Epithelial cell of proximal tubule (primary cell): ENCODE data around the gene ANXA11. TPM values are rescaled to one million over a fixed set of nuclear protein-coding genes. Genes with fewer than 3 reads are reported as not detected.

Experiments used
- DNase-seq: peaks from one replicate; pipeline ENCODE4 v3.0.0-alpha.2; 2011; ENCODE audit warnings: low read depth
- H3K4me3 ChIP-seq: 2 replicates; pipeline ENCODE4 v1.5.1; 2011; ENCODE audit warnings: low read depth, mild to moderate bottlenecking, low read length
- total RNA-seq: library from RNA; depleted of rRNA; stranded (reverse); fragments of >200 nt; gene quantifications from 2 replicates; pipeline ENCODE4 v1.2.3, GENCODE V29; 2015
- TF ChIP-seq, protein P1 (sequence below): conservative IDR thresholded peaks from 2 replicates; pipeline ENCODE4 v1.5.1; 2012; ENCODE audit warnings: low read depth, mild to moderate bottlenecking, low read length

The ANXA11 gene
- total RNA-seq, 1 donor from 2014 or later = 153 TPM

DNA sequence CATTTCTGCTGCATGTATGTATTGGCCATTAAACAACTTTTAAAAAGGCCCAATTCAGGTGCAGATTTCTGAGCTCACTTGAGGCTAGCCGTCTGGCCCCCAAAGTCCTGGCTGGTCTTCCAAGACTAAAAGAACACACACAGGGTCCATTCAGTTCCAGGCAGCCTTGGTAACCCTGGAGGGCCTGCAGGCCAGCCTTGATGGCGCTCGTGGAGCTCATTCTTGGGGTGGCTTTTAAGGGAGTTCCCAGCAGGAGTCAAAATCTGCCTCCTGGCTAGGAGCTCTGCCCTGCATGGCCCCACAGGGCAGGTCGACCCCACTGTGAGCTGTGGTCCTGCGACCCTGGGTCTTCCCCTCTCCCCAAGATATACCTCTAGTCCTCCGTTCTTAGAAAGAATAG lies 28.8 kb downstream of the ANXA11 start:
- H3K4me3 ChIP-seq = no peak overlapping the region
- DNase-seq = no peak
- TF ChIP-seq, protein P1, sequence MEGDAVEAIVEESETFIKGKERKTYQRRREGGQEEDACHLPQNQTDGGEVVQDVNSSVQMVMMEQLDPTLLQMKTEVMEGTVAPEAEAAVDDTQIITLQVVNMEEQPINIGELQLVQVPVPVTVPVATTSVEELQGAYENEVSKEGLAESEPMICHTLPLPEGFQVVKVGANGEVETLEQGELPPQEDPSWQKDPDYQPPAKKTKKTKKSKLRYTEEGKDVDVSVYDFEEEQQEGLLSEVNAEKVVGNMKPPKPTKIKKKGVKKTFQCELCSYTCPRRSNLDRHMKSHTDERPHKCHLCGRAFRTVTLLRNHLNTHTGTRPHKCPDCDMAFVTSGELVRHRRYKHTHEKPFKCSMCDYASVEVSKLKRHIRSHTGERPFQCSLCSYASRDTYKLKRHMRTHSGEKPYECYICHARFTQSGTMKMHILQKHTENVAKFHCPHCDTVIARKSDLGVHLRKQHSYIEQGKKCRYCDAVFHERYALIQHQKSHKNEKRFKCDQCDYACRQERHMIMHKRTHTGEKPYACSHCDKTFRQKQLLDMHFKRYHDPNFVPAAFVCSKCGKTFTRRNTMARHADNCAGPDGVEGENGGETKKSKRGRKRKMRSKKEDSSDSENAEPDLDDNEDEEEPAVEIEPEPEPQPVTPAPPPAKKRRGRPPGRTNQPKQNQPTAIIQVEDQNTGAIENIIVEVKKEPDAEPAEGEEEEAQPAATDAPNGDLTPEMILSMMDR = no peak

DNA sequence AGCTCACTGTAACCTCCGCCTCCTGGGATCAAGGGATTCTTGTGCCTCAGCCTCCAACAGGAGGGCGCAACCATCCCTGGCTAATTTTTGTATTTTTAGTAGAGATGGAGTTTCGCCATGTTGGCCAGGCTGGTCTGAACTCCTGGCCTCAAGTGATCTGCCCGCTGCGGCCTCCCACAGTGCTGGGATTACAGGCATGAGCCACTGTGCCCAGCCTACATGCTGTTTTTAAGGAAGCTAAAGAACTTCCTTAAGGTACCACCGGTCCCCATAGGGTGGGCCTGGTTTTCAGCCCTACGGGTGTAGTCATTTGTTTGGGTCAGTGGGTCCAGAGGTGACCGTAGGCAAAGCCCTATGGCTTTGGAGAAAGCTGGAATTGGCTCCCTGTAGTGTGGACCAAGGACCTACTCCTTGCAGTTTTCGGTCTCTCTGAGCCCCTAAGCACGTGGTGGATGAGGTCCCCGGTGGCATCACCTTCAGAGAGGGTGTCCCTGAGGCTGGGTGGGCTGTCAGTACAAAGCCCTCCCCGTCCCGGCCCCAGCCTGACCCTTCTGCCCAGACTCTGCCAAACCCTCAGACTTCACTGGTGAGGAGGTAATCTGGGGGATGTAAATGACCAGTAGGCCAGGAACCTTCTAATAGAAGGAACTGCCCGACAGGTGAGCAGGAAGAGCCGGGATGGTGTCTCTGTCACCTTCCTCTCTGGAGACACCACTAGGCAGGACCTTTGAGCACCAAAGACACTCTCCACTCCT lies 30.5 kb downstream of the ANXA11 start:
- TF ChIP-seq, protein P1 = no peak
- DNase-seq = no peak
- no peak overlapping the region for H3K4me3 ChIP-seq

DNA sequence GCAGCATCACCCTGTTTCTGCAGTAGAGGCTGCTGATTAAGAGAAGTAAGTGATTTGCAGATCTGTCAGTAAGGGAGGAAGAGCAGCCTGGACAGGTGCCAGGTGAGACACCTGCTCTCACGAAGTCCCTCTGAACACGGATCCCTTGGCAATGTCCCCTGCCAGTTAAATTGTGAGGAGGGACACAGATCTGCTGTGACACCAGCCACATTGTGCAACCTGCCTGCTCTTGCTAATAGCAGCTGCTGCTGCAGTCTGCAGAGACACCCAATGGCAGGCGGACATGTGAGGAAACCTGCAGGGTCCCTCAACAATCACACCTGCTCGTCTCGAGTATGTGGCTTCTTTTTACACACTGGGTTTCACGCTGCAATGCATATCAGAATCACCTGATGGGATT lies 31.9 kb downstream of the ANXA11 start:
- no peak overlapping the region for H3K4me3 ChIP-seq
- TF ChIP-seq, protein P1 = no peak
- no peak for DNase-seq

DNA sequence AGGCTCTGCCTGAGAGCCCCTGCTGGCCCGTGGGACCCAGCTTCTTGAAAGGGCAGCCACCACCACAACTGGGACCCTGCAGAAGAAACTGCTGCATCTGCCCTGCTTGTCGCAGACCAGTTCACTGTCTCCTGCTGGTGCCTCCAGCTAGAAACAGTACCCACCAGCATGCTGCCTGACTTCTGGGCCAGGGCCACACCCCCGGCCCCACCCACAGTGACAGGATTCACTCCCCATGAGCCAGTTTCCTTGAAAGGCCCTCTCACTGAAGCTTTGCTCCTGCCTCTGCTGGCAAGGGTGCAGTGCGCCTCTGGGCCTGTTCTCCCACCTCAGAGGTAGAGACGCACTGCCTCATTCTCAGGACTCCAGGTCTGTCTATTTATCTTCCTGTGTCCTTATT lies 32.4 kb downstream of the ANXA11 start:
- TF ChIP-seq, protein P1 = no peak
- DNase-seq = no peak
- H3K4me3 ChIP-seq = no peak overlapping the region

DNA sequence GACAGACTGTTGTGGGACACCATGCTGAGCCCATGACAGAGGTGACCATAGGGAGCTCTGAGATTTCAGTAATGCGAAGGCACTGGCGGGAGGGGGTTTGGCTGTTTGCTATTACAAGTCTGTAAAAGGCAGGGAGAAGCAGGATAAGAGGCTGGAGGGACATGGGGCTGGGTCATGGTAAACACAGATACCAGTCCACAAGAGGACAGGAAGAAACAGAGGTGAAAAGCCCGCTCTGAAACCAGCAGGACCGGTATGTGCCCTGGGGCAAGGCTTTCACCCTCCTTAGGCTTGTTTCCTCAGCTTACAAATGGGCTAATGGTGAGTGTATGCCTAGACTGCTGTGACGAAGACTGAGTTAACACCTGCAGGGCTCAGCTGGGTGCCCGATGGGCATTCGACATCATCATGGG lies 34.1 kb downstream of the ANXA11 start:
- no peak for DNase-seq
- TF ChIP-seq, protein P1 = no peak

DNA sequence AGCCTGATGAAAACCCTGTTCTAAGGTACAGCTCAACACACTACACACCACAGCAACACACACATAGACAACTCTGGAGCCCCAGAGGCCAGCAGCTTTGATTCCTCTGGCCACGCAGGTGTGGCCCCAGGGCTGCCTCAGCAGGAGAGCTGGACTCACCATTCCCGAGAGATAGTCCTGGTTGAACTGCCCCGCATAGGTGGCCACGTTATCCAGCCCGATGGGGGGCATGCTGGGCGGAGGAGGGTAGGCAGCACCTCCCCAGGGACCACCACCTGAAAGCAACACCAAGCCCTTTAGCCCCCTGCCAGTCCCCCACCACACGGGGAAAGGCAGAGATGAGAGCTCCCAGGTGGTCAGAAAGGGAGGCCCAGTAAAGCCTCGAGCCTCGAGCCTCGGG lies 34.7 kb downstream of the ANXA11 start:
- TF ChIP-seq, protein P1 = no peak
- DNase-seq = no peak
- no peak overlapping the region for H3K4me3 ChIP-seq

More for the DNA sequence above, 34.1 kb downstream of the ANXA11 start:
- H3K4me3 ChIP-seq = no peak overlapping the region

DNA sequence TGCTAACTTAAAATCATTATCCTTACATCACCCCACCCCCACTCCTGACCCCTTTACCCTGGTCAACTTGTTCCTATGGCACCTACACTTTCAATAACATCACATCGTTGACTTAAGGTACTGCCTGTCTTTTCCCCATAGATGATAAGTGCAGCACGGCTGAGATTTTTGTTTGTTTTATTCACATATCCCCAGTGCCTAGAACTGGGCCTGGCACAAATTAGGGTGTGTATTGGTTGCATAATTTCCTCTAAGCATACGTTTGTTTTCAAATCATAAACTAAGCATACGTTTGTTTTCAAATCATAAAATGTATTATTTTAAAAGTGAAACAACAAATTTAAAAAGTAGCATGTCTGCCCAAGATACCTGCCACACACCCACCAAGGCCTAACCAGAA lies 35.3 kb downstream of the ANXA11 start:
- TF ChIP-seq, protein P1 = no peak
- DNase-seq = no peak
- no peak overlapping the region for H3K4me3 ChIP-seq
